Stimulated activated CD8-positive, alpha-beta memory T cell treated with anti-CD3 and anti-CD28 coated beads, Interleukin-12 subunit alpha, Interleukin-12 subunit beta, amount 100 ng/mL, for 1 hour (primary cell): ENCODE data around the gene NSFL1C.
"Not testable (repeated sequence)": the region's sequence is repeated elsewhere in the genome, so short reads cannot be mapped to it uniquely, and the experiment has no call there.

ENCODE experiments used
- DNase-seq: peaks from one replicate; pipeline ENCODE4 v3.0.0-alpha.2; 2020; ENCODE audit warnings: low read depth

NSFL1C gene

DNA sequence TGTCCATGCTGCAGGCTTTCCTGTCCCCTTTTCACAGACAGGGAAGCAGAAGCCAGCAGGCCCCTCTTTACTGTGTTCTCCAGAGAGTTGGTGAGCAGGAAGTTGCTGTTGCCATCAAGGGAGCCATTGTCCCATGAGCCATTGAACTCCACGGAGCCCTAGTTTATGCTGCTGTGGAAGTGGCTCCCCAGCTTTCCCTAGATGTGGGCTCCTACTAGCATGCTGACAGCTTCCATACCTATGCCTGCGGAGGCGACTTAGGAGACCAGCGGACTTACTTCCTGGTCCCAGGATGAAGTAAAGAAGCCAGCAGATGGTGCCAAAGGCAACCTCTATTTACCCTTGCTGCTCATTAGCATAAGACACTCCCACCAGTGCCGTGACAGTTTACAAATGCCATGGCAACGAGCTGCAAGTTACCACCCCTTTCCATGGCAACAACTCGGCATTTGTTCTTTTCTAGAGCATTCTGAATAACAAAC lies 43.0 kb downstream of the NSFL1C start:
- no peak for DNase-seq

DNA sequence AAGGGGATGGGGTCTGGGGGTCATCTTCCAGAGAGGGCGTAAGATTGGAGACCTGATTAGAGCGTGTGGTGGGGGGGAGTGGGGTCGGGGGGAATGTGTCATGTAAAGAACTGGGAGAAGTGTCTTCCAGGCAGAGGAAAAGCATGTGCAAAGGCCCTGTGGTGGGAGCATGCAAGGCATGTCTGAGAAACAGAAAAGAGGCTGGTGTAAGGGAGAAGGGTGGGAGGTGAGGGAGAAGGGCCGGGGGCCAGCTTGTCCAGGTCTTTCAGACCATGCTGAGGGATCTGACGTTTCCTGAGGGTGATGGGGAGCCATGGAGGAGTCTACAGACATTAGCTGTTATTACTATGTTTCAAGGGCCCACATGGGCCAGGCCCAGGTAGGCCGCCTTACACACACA lies 43.4 kb downstream of the NSFL1C start:
- DNase-seq: no peak

DNA sequence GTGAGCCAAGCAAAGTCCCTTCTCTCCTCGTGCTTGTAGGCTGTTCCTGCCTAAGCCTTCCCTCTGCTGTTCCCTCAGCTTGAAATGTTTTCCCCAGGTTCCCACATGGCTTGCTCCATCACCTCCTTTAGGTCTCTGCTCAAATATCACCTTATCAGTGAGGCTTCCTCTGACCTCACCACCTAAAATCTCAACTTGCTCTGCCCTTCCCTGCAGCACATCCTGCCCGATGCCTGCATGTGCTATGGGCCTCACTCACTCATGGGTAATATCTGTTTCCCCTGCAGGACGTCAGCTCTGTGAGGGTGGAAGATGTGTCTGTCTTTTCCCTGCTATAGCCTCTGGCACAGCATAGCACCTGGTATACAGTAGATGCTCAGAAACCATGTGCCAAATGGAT lies 43.9 kb downstream of the NSFL1C start:
- no peak for DNase-seq

DNA sequence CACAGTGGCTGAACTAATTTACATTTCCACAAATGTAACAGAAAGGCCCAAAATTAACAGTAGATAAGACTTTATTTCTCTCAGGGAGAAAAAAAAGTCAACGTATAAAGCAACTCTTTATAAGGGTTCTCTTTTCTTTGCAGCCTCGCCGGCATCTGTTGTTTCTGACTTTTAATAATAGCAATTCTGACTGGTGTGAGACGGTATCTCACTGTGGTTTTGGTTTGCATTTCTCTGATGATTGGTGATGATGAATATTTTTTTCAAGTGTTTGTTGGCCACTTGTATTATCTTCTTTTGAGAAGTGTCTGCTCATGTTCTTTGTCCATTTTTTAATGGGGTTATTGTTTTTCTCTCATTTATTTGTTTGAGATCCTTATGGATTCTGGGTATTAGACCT lies 46.6 kb downstream of the NSFL1C start:
- no peak for DNase-seq

DNA sequence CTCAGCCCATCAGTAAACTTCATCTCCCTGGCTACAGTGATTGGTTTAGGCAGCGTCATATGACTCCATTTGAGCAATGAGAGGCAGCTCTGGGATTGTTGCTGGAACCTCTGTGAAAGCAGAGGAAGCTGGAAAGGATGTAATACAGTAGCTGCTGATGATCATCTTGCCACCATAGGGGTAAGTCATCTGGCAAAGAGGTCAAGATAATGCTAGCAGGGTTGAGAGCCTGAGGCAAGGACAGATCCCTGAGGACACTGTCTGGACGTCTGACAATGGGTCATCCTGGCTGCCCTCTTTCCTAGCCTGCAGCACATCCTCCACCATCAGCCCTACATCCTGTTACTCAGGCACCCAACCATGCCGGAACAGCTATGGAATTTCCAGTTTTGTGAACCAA lies 48.3 kb downstream of the NSFL1C start:
- DNase-seq: no peak

DNA sequence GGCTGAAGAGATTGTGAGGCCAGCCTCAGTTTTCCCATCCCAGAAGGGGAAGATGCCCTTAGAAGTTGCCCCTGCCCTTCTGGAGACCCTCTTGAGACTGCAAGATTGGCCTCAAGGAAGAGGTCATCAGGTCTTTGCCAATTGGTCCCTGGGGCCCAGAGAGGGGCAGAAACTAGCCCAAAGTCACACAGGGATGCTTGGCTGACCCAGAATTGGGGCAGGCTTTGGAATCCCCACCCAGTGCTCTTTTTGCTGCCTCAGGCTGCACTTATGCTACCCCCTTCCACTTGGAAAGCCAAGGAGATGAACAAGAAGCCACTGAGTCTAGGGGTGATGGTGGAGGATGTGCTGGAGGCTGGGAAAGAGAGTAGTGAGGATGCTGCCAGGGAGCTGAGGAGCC lies 48.9 kb downstream of the NSFL1C start:
- DNase-seq: no peak

DNA sequence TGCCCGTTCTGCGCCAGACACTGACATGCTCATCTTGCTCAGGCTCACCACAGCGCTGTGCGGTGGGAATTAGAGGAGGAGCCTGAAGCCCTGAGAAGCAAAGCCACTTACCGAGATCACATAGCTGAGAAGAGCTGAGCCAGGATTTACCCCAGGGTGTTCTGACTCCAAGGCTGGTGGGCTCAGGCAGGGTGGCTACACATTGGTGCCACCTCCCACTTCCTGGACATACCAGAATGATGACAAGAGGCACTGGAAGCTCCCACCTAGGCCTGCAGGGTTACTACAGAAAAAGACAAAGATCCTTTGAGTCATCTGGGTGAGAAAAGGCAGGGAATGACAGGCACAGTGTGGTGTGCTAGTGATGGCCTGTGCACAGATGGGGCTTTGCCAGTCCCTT lies 49.4 kb downstream of the NSFL1C start:
- DNase-seq: no peak

DNA sequence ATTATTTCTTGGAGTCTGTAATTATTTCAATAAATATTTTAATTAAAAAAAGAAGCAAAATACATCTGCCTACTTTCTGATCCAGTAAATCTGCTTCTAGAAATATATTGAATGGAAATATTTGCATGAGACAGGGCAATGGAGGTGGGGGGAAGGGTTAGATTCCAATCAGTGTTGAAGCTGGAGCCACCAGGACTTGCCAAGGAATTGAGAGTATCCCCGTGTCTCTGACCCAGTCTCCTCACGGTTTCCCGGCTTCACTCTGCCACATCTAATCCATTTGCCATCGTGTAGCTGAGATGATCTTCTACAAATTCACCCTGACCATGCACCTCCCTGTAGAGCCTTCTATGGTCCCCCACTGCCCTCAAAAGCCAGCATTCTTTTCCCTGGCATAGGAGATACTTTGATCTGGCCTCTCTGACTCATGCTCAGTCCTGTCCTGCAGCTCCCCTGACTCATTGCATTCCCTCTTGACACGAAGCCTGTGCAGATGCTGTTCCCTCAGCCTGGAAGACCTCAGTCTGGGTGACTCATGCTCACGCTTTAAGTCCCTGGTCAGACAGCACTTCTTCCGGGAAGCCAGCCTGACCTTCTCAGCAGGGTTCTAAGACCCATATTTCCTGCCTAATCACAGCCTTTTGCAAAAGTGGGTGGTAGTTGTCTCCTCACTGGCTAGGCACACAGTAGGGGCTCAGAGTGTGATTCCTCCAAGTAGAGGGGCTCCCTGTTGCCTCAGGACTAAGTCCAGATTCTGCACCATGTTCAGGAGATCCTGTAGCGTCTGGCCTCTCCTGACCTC lies 50.8 kb downstream of the NSFL1C start:
- no peak for DNase-seq

DNA sequence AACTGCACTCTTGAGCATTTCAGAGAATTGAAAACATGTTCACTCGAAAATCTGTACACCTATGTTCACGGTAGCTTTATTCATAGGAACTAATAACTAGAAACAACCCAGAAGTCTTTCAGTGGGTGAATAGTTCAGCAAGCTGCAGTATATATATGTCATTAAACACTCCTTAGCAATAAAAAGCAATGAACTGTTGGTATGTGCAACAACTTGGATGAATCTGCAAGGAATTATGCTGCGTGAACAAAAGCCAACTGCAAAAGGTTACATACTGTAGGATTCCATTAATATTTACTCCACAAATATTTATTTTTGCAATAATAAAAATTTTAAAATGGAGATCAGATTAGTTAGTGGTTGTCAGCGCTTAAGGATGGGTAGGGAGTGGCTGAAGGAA lies 51.7 kb downstream of the NSFL1C start:
- no peak for DNase-seq

DNA sequence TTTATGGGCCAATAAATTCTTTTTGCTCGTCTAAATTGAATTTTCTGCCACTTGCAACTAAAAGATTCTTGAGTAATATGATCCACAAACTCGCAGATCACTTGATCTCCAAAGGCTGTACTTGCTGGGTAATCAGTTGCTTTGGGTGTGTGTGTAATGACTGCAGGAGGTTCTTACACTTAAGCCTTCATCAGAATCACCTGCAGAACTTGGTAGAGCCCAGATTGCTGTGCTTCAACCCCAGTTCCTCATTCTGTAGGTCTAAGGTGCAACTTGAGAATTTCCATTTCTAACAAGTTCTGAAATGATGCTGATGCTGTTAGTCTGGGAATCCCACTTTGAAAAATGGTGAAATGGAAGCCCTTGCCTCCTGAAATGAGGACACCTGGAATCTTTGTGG lies 60.8 kb downstream of the NSFL1C start:
- DNase-seq: no peak

DNA sequence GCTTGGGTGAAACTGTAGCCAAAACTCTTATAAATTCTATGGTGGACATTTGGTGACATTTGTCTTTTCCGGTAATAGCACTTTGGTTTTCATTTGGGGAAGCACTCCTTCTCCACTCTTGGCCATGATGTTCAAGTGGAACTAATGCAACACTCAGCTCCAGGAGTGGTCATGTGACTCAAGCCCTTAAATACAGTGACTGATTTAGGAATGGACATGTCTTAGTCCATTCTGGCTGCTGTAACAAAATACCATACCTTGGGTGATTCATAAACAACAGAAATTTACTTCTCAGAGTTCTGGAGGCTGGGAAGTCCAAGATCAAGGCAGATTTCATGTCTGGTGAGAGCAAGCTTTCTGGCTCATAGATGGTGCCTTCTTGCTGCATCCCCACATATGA lies 63.0 kb downstream of the NSFL1C start:
- DNase-seq: no peak

DNA sequence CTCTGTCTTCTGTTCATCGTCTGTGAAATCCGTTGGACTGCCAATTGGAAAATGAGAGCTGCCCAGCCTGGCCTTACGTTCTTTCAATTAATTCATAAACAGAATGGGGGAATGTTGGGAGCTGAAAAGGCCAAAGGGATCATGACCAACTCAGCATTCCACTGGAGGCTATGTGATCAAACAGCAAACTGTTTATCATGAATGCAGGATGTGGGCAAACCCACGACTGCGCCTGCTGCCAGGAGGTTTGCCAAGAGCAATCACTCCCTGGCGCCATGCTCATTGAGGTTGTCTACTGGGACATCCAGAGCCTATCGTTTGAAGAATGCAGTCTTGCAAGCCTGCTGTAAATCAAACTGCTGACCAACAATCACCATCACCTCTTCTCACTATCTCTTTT lies 64.5 kb downstream of the NSFL1C start:
- no peak for DNase-seq

DNA sequence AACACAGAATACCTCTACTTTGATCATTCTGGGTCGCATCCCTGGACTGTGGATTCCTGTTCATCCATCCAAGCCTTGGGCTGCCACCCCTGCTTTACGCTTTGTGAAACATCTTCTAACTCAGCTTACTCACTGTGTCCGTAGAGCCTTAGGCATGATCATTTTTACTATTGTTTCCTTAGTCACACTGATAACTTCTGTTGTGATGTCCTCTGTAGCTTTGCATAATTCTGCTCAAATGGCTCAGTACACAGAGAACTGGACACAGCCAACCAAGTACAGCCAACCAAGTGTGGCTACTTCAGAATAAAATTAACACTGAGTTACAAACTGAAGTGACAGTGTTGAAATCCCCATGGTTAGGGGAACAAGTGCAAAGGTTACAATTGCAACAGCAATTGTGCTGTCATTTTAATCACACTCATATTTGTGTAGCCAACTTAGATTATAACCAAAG lies 65.2 kb downstream of the NSFL1C start:
- DNase-seq: no peak

DNA sequence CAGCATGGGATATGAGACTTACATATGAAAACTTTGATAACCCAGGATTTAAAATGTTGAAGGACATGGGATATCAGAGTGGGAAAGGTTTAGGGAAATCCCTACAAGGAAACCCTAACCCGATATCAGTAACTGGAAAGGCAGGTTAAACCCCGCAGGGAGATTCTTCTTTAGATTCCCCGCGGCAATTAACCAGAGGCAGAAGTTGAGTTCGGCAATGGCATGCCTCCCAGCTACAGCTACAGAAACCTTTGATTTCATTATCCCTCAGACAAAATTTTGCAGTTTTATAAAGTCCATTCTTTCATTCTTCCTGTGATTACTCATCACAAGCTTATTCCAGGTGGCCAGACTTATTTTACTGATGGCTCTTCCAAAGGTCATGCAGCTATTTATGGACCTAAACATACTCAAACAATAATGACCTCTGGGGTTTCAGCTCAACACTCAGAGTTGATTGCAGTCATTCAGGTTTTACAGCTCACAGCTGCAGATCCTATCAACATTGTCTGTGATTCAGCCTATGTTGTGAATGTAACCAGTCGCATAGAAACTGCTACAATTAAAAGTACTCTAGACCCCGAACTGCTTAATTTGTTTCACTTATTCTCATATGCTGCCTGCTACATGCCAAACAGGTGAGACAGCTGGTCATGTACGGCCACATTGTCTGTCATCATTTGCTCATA lies 66.8 kb downstream of the NSFL1C start:
- not testable (repeated sequence) for DNase-seq

DNA sequence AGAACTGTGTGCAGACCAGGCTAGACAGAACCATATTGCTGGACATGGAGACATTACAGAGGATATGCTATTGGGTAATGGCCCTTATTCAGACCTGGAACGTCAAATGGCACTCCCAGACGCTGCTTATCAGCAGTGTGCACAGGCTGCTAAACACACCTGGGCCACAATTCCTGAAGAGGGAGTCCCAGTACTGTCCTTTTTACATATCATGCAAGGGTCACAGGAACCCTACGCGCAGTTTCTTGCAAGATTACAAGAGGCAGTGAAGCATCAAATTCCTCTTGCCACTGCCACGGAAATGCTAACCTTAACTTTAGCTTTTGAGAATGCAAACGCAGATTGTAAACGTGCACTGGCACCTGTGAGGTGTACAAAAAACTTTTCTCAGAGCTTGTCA lies 68.5 kb downstream of the NSFL1C start:
- DNase-seq: not testable (repeated sequence)

DNA sequence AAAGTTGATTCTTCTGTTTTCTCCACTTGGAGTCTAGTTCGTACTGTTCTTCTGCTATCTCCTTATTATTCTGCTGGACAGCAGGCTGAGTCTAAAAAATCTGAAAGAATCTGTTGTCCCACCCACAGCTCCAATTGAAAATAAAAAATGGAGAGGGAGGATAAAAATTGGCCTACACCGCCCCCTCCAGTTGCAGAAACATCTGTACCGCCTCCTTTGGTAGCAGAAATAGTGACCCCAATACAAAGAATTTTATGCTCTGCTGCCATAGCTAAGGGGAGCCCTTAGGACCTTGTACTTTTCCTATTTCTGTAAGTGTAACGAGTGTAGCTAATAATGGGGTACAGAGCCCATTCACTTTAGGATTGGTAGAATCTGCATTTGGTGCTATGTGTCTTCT lies 68.9 kb downstream of the NSFL1C start:
- DNase-seq: no peak

DNA sequence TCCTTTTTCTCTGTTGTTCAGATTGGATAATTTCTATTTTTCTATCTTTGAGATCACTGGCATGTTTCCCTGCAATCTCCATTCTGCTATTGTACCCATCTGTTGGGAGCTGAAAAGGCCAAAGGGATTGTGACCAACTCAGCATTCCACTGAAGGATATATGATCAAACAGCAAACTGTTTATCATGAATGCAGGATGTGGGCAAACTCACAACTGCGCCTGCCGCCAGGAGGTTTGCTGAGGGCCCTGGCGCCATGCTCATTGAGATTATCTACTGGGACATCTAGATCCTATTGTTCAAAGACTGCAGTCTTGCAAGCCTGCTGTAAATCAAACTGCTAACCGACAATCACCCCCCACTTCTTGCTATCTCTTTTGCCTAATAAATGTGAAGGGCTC lies 69.9 kb downstream of the NSFL1C start:
- DNase-seq: no peak

DNA sequence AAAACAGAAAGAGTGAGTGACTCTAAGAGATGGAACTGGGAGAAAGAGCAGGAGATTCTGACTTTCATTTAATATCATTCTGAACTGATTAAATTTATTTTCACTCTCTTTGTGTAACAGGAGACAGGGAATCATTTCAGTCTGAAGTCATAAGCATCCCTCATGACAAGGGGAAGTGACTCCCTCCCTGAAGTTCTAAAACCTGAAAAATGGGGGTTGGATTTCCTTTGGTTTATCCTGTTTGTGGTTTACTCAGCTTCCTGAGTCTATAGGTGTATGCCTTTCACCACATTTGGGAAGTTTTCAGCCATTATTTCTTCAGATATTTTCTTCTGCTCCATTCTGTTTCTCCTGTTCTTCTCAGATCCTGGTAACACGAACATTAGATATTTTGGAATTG lies 70.4 kb downstream of the NSFL1C start:
- DNase-seq: no peak

DNA sequence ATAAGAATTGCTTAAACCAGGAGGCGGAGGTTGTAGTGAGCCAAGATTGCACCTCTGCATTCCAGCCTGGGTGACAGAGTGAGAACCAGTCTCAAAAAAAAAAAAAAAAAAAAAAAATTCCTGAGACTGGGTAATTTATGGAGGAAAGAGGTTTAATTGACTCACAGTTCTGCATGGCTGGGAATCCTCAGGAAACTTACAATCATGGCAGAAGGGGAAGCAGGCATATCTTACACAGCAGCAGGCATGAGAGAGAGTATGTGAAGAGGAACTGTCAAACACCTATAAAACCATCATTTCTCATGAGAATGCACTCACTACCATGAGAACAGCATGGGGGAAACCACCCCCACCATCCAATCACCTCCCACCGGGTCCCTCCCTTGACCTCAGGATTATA lies 72.0 kb downstream of the NSFL1C start:
- DNase-seq: no peak

DNA sequence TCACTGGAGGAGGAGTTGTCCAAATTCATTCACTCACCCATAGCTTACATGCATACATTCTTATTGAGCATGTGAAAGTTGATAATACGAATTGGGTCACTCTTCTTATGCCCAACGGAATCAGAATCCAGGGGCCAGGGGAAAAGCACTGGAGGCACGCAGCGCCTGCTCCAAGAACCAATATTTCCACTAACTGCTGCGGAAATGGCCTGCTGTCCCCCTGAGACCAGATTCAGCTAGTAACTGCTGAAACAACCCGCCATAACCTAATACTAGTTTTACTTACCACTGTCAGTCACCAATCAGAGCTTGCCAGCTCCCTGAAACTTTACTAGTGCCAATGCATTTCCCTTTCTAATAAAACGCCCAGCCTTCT lies 73.2 kb downstream of the NSFL1C start:
- DNase-seq: no peak

DNA sequence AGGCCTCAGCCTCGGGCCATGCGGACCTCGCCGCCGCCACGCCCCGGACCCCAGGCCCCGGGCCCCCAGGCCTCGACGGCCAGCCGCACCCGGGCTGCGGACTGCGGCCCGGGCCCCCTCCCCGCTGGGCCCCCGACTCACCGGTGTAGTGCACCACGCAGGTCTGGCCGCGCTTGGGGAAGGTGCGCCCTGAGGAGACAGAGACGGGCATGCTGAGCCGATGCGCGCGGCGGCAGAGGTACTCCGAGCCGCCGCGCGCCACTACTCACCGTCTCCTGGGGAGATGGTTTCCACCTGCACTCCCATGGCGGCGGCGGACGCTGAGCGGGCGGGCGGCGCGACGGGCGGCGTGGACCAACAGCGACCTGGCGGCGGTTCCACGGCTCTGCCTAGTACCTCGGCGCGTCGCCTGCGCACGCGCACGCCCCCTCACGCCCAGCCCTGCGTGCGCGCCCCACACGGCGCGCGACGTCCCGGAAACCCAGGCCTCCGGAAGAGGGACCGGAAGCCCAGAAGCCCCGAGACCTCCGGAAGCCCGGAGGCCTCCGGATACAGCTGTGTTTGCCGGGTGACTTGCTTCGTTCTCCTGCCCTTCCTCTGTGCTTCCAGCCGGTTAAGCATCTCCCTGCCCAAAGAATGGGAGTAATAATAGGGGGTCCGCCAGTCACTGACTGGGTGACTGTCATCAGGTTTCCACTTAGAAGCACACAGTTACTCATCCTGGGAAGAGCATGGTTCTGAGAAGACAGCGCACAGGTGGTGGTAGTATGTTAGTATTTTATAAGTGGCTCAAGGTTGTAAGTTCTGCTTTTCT lies 73.7 kb downstream of the NSFL1C start, which contains the start of gene FKBP1A:
Gene FKBP1A, minus strand, starts transcription at position 362 of the 814 bp plus-strand sequence. Its CDS starts 56 bp downstream, at position 306.
- peak; percentile 79 for DNase-seq

DNA sequence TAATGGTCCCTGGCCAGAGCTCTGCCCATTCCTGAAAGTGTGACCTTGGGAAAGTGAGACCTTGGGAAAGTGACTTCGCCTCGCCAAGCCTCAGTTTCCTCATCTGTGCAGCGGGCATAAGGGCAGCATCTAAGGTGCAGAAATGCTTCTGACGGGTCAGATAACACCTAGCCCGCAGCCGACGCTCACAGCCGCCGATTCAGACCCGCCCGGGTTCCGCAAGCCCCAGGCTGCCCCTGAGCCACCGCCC lies 74.3 kb downstream of the NSFL1C start:
- DNase-seq: no peak
